ENCODE results near the gene OR4X2. TPM values are rescaled to one million over a fixed set of nuclear protein-coding genes. Genes with fewer than 3 reads are reported as not detected.
"Not testable (repeated sequence)": the region's sequence is repeated elsewhere in the genome, so short reads cannot be mapped to it uniquely, and the experiment has no call there.

The OR4X2 gene
- total RNA-seq, 1 experiment from 2014 or later, result not detected

- POLR2A ChIA-PET (ENCODE audit: unreplicated experiment), result no interaction called here
- intact Hi-C loops (cut with micrococcal nuclease; ENCODE audit: unreplicated experiment), result no loop called here
Measured at GRCh38 chr11:48216510-48216909, 28.4 kb upstream of the OR4X2 start, which contains the start of gene OR4B1. Gene OR4B1, plus strand, starts transcription at chr11:48216810. Its CDS starts 0 bp downstream, at chr11:48216810.

DNA sequence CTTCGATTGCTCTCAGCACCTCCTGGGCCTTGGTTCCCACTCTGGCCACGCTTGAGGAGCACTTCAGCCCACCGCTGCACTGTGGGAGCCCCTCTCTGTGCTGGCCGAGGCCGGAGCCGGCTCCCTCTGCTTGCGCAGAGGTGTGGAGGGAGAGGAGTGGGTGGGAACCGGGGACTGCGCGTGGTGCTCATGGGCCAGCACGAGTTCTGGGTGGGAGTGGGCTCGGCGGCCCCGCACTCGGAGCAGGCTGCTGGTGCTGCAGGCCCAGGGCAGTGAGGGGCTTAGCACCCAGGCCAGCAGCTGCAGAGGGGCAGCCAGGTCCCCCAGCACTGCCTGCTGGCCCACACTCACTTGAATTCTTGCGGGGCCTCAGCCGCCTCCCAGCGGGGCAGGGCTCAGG, 16.1 kb upstream of the OR4X2 start:
- ChIA-PET CTCF (no interaction called here), POLR2A (ENCODE audit: unreplicated experiment) (no interaction called here)
- H3F3A ChIP-seq (ENCODE audit: insufficient read depth, low read depth), result no peaks in the 10 kb centered on the region
- DNase-seq, result no peak
- TF ChIP-seq EZH2 (IDR thresholded peaks at IDR 0.05; ENCODE audit: low read depth) (no peak), CTCF (conservative IDR thresholded peaks at IDR 0.05) (no peak)
- H3K27me3 ChIP-seq (ENCODE audit: insufficient read depth, low read depth), result peaks cover 44% of the 10 kb centered on the region
- H3K9me3 ChIP-seq (ENCODE audit: insufficient read depth, low read depth), result no peaks in the 10 kb centered on the region
- H3K4me3 ChIP-seq, result no peak overlapping the region
- H2AFZ ChIP-seq, result no peak overlapping the region
- no peaks in the 10 kb centered on the region for H3K79me2 ChIP-seq (ENCODE audit: low read depth)
- H3K4me2 ChIP-seq, result no peak overlapping the region
- no peaks in the 10 kb centered on the region for H3K9me2 ChIP-seq (ENCODE audit: insufficient read depth)
- intact Hi-C loops (cut with micrococcal nuclease; ENCODE audit: unreplicated experiment), result no loop called here
- BruUV-seq (replicated peaks), result no TSS peak
- no peak overlapping the region for H3K27ac ChIP-seq
- H3K4me1 ChIP-seq (replicated peaks; ENCODE audit: insufficient read depth), result no peaks in the 10 kb centered on the region
- H4K20me1 ChIP-seq (ENCODE audit: insufficient read depth), result no peaks in the 10 kb centered on the region
- no peaks in the 10 kb centered on the region for H3K36me3 ChIP-seq (ENCODE audit: low read depth)

More at GRCh38 chr11:48216510-48216909, 28.4 kb upstream of the OR4X2 start, which contains the start of gene OR4B1:
- Histone ChIP-seq H3K27ac (no peak within 1 kb of the TSS), H3F3A (ENCODE audit: insufficient read depth, low read depth) (no peaks in the 10 kb centered on the region), H4K20me1 (ENCODE audit: insufficient read depth) (no peaks in the 10 kb centered on the region), H3K27me3 (ENCODE audit: insufficient read depth, low read depth) (peaks cover 43% of the 10 kb centered on the region), H3K79me2 (ENCODE audit: low read depth) (no peaks in the 10 kb centered on the region), H3K4me1 (replicated peaks; ENCODE audit: insufficient read depth) (no peaks in the 10 kb centered on the region), H3K36me3 (ENCODE audit: low read depth) (no peaks in the 10 kb centered on the region), H3K4me2 (no peak within 1 kb of the TSS), H3K4me3 (no peak within 1 kb of the TSS), H2AFZ (no peak within 1 kb of the TSS), H3K9me2 (ENCODE audit: insufficient read depth) (no peaks in the 10 kb centered on the region), H3K9me3 (ENCODE audit: insufficient read depth, low read depth) (no peaks in the 10 kb centered on the region)
- CTCF ChIA-PET, result no interaction called here
- TF ChIP-seq CTCF (conservative IDR thresholded peaks at IDR 0.05), result no peak
- TF ChIP-seq EZH2 (IDR thresholded peaks at IDR 0.05; ENCODE audit: low read depth), result no peak
- no TSS peak for BruUV-seq (replicated peaks)
- DNase-seq, result no peak

DNA sequence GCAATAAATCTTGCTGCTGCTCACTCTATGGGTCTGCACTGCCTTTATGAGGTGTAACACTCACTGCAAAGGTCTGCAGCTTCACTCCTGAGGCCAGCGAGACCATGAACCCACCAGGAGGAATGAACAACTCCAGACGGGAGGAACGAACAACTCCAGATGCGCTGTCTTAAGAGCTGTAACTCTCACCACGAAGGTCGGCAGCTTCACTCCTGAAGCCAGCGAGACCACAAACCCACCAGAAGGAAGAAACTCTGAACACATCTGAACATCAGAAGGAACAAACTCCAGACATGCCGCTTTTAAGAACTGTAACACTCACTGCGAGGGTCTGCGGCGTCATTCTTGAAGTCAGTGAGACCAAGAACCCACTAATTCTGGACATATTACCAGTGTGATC, 14.8 kb upstream of the OR4X2 start:
- H3K4me1 ChIP-seq (replicated peaks; ENCODE audit: insufficient read depth); H3K36me3 ChIP-seq (ENCODE audit: low read depth); H3K9me2 ChIP-seq (ENCODE audit: insufficient read depth); H3F3A ChIP-seq (ENCODE audit: insufficient read depth, low read depth); H3K79me2 ChIP-seq (ENCODE audit: low read depth); H3K4me2 ChIP-seq; intact Hi-C loops (cut with micrococcal nuclease; ENCODE audit: unreplicated experiment); CTCF ChIA-PET; DNase-seq; H2AFZ ChIP-seq; POLR2A ChIA-PET (ENCODE audit: unreplicated experiment); BruUV-seq (replicated peaks); H3K4me3 ChIP-seq; H3K9me3 ChIP-seq (ENCODE audit: insufficient read depth, low read depth); H3K27ac ChIP-seq; H4K20me1 ChIP-seq (ENCODE audit: insufficient read depth): not testable (repeated sequence)
- H3K27me3 ChIP-seq (ENCODE audit: insufficient read depth, low read depth), result peaks cover 39% of the 10 kb centered on the region

DNA sequence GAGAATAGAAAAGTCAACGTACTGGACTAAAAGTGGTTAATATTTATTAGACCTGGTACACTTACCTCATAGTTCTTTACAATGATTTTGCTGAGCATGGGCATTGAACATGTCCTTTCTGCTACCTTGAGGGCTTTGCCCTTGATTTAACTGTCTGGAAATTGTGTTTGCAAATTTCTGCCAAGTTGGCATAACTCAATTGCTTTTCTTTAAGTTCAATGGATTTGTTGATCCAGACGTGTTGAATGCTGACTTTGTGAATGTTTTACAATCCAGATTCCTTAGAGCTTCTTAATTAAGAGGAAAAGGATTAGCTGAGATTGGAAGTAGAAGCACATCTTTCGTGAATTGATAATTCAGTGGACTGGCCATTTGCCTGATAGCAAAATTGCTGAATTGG, 7.2 kb upstream of the OR4X2 start:
- Histone ChIP-seq H3K4me2 (no peak overlapping the region), H3K79me2 (ENCODE audit: low read depth) (no peaks in the 10 kb centered on the region), H3K9me3 (ENCODE audit: insufficient read depth, low read depth) (no peaks in the 10 kb centered on the region), H3K27me3 (ENCODE audit: insufficient read depth, low read depth) (peaks cover 18% of the 10 kb centered on the region), H2AFZ (no peak overlapping the region), H3K4me1 (replicated peaks; ENCODE audit: insufficient read depth) (no peaks in the 10 kb centered on the region), H3K27ac (no peak overlapping the region), H3K4me3 (no peak overlapping the region), H3F3A (ENCODE audit: insufficient read depth, low read depth) (no peaks in the 10 kb centered on the region), H4K20me1 (ENCODE audit: insufficient read depth) (no peaks in the 10 kb centered on the region), H3K36me3 (ENCODE audit: low read depth) (no peaks in the 10 kb centered on the region), H3K9me2 (ENCODE audit: insufficient read depth) (no peaks in the 10 kb centered on the region)
- BruUV-seq (replicated peaks), result no TSS peak
- ChIA-PET POLR2A (ENCODE audit: unreplicated experiment) (no interaction called here), CTCF (no interaction called here)
- TF ChIP-seq CTCF (conservative IDR thresholded peaks at IDR 0.05) (no peak), EZH2 (IDR thresholded peaks at IDR 0.05; ENCODE audit: low read depth) (no peak)
- intact Hi-C loops (cut with micrococcal nuclease; ENCODE audit: unreplicated experiment), result no loop called here
- DNase-seq, result no peak

Measured in PC-9 (cell line).